Esophagus muscularis mucosa (tissue), 4 donors: ENCODE measurements around the gene CSMD2.

Experiments
- EP300 ChIP-seq: sonication (generic); formaldehyde crosslinking; IDR thresholded peaks from one replicate; pipeline ENCODE4 v1.6.1; 2017; ENCODE audit warnings: antibody characterized with exemption
- POLR2A ChIP-seq: fragments of 450-650 bp; IDR thresholded peaks from one replicate; pipeline ENCODE4 v1.6.1; 2017; ENCODE audit warnings: antibody characterized with exemption, moderate library complexity, mild to moderate bottlenecking, low read depth
- POLR2AphosphoS5 ChIP-seq, 2 donors: sonication (generic); formaldehyde crosslinking; IDR thresholded peaks; one replicate each; pipeline ENCODE4 v1.6.1; 2017; ENCODE audit warnings: antibody characterized with exemption in 2 of 2
- TF ChIP-seq, protein P1 (sequence below), 3 experiments: fragments of 200-600 bp in 2 of 3; fragments of 450-650 bp in 1 of 3; sonication (generic) in 2 of 3; IDR thresholded peaks; one replicate each; pipeline ENCODE4 v1.5.1; 2017 to 2019; ENCODE audit warnings: antibody characterized with exemption in 3 of 3, mild to moderate bottlenecking in 2 of 3, moderate library complexity in 1 of 3

DNA sequence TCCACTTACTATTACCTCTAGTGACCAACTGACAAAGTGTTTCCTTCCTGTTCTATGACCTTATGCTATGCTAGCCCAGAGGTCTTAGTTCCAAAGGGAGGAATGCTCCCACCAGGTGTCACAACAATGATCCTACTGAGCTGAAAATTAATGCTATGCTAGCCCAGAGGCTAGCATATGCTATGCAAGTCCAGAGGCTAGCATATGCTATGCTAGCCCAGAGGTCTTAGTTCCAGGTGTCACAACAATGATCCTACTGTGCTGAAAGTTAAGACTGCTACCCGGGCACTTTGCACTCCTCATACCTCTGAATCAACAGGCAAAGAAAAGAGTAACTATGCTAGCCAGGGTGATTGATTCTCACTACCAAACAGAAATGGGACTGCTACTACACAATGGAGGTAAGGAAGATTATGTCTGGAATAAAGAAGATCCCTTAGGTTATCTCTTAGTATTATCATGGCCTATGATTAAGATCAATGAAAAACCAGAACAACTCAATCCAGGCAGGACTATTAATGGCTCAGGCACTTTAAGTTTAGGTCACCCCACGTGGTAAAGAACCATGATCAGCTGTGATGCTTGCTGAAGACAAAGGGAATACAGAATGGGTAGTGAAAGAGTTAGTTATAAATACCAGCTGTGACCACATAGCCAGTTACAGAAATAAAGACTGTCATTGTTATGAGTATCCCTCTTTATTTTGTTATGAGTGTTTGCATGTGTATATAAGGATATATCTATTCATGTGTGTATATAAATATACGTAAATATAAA, 114.1 kb downstream of the CSMD2 start:
- no peak for TF ChIP-seq POLR2AphosphoS5 (IDR thresholded peaks at IDR 0.05)
- no peak for TF ChIP-seq POLR2A
- TF ChIP-seq, protein P1, sequence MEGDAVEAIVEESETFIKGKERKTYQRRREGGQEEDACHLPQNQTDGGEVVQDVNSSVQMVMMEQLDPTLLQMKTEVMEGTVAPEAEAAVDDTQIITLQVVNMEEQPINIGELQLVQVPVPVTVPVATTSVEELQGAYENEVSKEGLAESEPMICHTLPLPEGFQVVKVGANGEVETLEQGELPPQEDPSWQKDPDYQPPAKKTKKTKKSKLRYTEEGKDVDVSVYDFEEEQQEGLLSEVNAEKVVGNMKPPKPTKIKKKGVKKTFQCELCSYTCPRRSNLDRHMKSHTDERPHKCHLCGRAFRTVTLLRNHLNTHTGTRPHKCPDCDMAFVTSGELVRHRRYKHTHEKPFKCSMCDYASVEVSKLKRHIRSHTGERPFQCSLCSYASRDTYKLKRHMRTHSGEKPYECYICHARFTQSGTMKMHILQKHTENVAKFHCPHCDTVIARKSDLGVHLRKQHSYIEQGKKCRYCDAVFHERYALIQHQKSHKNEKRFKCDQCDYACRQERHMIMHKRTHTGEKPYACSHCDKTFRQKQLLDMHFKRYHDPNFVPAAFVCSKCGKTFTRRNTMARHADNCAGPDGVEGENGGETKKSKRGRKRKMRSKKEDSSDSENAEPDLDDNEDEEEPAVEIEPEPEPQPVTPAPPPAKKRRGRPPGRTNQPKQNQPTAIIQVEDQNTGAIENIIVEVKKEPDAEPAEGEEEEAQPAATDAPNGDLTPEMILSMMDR (IDR thresholded peaks at IDR 0.05), result no peak
- TF ChIP-seq EP300, result no peak
